HEK293 (cell line): ENCODE measurements around the gene NKAPD1.

Source experiments
- ATF2 ChIP-seq: fragments of 450-650 bp; formaldehyde crosslinking; IDR thresholded peaks from 2 replicates; pipeline ENCODE4 v1.5.1; 2016; ENCODE audit warnings: missing biosample characterization, missing genetic modification characterization, low read depth
- GLI4 ChIP-seq: fragments of 450-650 bp; formaldehyde crosslinking; IDR thresholded peaks from 2 replicates; pipeline ENCODE4 v1.5.1; 2016; ENCODE audit warnings: missing biosample characterization, missing genetic modification characterization
- GLIS1 ChIP-seq: fragments of 450-650 bp; formaldehyde crosslinking; IDR thresholded peaks from 2 replicates; pipeline ENCODE4 v1.5.1; 2016; ENCODE audit warnings: missing biosample characterization, missing genetic modification characterization
- GLIS2 ChIP-seq: fragments of 450-650 bp; formaldehyde crosslinking; IDR thresholded peaks from 2 replicates; pipeline ENCODE4 v1.5.1; 2016; ENCODE audit warnings: missing biosample characterization, missing genetic modification characterization
- KLF1 ChIP-seq: fragments of 450-650 bp; formaldehyde crosslinking; IDR thresholded peaks from 2 replicates; pipeline ENCODE4 v1.5.1; 2016; ENCODE audit warnings: missing biosample characterization, missing genetic modification characterization
- KLF16 ChIP-seq: fragments of 450-650 bp; formaldehyde crosslinking; IDR thresholded peaks from 2 replicates; pipeline ENCODE4 v1.5.1; 2017; ENCODE audit warnings: missing biosample characterization, missing genetic modification characterization
- MEIS1 ChIP-seq: sonication (generic); formaldehyde crosslinking; IDR thresholded peaks from 2 replicates; pipeline ENCODE4 v1.8.1; 2022; ENCODE audit warnings: missing genetic modification reagents, mild to moderate bottlenecking, borderline replicate concordance
- PRDM10 ChIP-seq: fragments of 450-650 bp; formaldehyde crosslinking; IDR thresholded peaks from 2 replicates; pipeline ENCODE4 v1.5.1; 2016; ENCODE audit warnings: missing biosample characterization, missing genetic modification characterization
- REPIN1 ChIP-seq: fragments of 450-650 bp; formaldehyde crosslinking; IDR thresholded peaks from 2 replicates; pipeline ENCODE4 v1.5.1; 2017; ENCODE audit warnings: missing biosample characterization, missing genetic modification characterization, low read depth
- SP2 ChIP-seq: fragments of 450-650 bp; formaldehyde crosslinking; IDR thresholded peaks from 2 replicates; pipeline ENCODE4 v1.5.1; 2016; ENCODE audit warnings: missing biosample characterization, missing genetic modification characterization
- SP7 ChIP-seq: fragments of 450-650 bp; formaldehyde crosslinking; IDR thresholded peaks from 2 replicates; pipeline ENCODE4 v1.5.1; 2016; ENCODE audit warnings: missing biosample characterization, missing genetic modification characterization
- YY1 ChIP-seq: fragments of 450-650 bp; formaldehyde crosslinking; IDR thresholded peaks from 2 replicates; pipeline ENCODE4 v1.5.1; 2018; ENCODE audit warnings: missing biosample characterization, missing genetic modification characterization
- ZBTB11 ChIP-seq: fragments of 450-650 bp; formaldehyde crosslinking; conservative IDR thresholded peaks from 2 replicates; pipeline ENCODE4 v1.5.1; 2016; ENCODE audit warnings: low read depth, missing biosample characterization, missing genetic modification characterization
- ZBTB48 ChIP-seq: fragments of 450-650 bp; formaldehyde crosslinking; IDR thresholded peaks from 2 replicates; pipeline ENCODE4 v1.5.1; 2016; ENCODE audit warnings: missing biosample characterization, missing genetic modification characterization
- ZBTB8A ChIP-seq: fragments of 450-650 bp; formaldehyde crosslinking; IDR thresholded peaks from 2 replicates; pipeline ENCODE4 v1.5.1; 2016; ENCODE audit warnings: missing biosample characterization, missing genetic modification characterization
- ZEB2 ChIP-seq: fragments of 450-650 bp; formaldehyde crosslinking; IDR thresholded peaks from 2 replicates; pipeline ENCODE4 v1.5.1; 2016; ENCODE audit warnings: missing biosample characterization, missing genetic modification characterization
- ZFHX2 ChIP-seq: fragments of 450-650 bp; formaldehyde crosslinking; conservative IDR thresholded peaks from 2 replicates; pipeline ENCODE4 v1.5.1; 2016; ENCODE audit warnings: missing biosample characterization, missing genetic modification characterization
- ZFP37 ChIP-seq: fragments of 450-650 bp; formaldehyde crosslinking; IDR thresholded peaks from 2 replicates; pipeline ENCODE4 v1.5.1; 2016; ENCODE audit warnings: missing biosample characterization, missing genetic modification characterization
- ZNF211 ChIP-seq: fragments of 450-650 bp; formaldehyde crosslinking; IDR thresholded peaks from 2 replicates; pipeline ENCODE4 v1.5.1; 2016; ENCODE audit warnings: low read depth, missing biosample characterization, missing genetic modification characterization
- ZNF433 ChIP-seq: fragments of 450-650 bp; formaldehyde crosslinking; IDR thresholded peaks from 2 replicates; pipeline ENCODE4 v1.5.1; 2016; ENCODE audit warnings: missing biosample characterization, missing genetic modification characterization, low read depth
- ZNF561 ChIP-seq: fragments of 450-650 bp; IDR thresholded peaks from 2 replicates; pipeline ENCODE4 v1.5.1; 2018; ENCODE audit warnings: missing biosample characterization, missing genetic modification characterization, borderline replicate concordance
- ZNF626 ChIP-seq: fragments of 450-650 bp; sonication (Bioruptor Pico); formaldehyde crosslinking; IDR thresholded peaks from 2 replicates; pipeline ENCODE4 v1.5.1; 2018; ENCODE audit warnings: missing biosample characterization, missing genetic modification characterization, inconsistent platforms
- ZNF664 ChIP-seq: fragments of 450-650 bp; formaldehyde crosslinking; IDR thresholded peaks from 2 replicates; pipeline ENCODE4 v1.5.1; 2016; ENCODE audit warnings: missing biosample characterization, missing genetic modification characterization
- ZNF76 ChIP-seq: fragments of 450-650 bp; formaldehyde crosslinking; IDR thresholded peaks from 2 replicates; pipeline ENCODE4; 2016; ENCODE audit warnings: low read depth, missing biosample characterization, missing genetic modification characterization, borderline replicate concordance
- ZNF777 ChIP-seq: fragments of 450-650 bp; formaldehyde crosslinking; IDR thresholded peaks from 2 replicates; pipeline ENCODE4 v1.5.1; 2017; ENCODE audit warnings: missing biosample characterization, missing genetic modification characterization, borderline replicate concordance
- ZSCAN30 ChIP-seq: fragments of 450-650 bp; IDR thresholded peaks from 2 replicates; pipeline ENCODE4 v1.5.1; 2018; ENCODE audit warnings: missing biosample characterization, mild to moderate bottlenecking, missing genetic modification characterization, moderate library complexity
- ZXDB ChIP-seq: fragments of 450-650 bp; formaldehyde crosslinking; IDR thresholded peaks from 2 replicates; pipeline ENCODE4 v1.5.1; 2016; ENCODE audit warnings: missing biosample characterization, missing genetic modification characterization
- TF ChIP-seq, protein P1 (sequence below): fragments of 450-650 bp; formaldehyde crosslinking; IDR thresholded peaks from 2 replicates; pipeline ENCODE4 v1.5.1; 2016; ENCODE audit warnings: missing biosample characterization, missing genetic modification characterization

The NKAPD1 gene

DNA sequence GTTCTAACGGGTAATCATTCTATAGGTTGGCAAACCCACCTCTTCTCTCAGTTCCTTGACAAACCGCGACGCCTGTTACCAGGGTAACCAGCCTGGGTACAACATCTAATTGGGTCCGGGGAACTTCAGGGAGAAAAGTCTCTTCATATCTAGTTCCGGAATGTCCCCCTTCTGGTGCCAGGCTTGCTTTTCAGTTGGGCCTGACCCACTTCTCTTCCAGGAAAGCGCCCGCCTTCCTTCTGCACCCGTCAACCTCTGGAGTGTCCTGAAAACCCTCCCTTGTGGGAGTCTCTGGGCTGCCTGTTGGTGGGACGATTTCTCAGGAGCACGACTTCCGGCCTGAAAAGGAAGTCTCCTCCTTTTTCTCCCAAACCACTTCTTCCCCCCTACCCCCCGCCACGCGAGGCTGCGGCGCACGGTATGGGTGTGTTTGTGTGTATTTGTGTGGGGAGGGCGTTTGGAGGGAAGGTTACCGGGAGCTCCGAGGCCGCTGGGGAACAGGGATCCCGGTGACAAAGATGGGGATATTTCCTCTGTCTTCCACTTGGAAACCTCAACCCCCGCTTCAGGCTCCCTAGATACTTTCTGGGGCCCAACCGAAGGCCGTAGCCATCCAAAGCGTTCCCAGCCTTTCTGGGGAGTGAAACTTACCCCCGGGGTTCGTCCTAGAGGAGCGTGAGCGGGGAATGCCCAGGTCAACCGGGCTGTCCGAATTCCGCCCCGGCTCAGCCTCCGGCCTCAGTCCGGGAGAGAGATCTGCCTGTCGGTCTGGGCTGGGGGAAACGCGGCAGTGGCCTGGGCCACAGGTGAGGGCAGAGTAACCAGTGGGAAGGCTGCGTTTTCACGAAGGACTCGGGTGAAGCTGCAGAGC lies at the start of gene NKAPD1, which contains the start of gene PIH1D2 (continued):
- TF ChIP-seq ZNF76 (tag by site-specific recombination) (peak; percentile 80), SP2 (tag by site-specific recombination) (peak; percentile 92), ZNF664 (tag by site-specific recombination) (peak; percentile 50; the same call in 1 of the 2 replicates), GLIS2 (tag by site-specific recombination) (peak; percentile 61; the same call in 1 of the 2 replicates), ZNF777 (0 out of 2 replicates have a peak, but pooled peaks have one; percentile 42), ATF2 (tag by site-specific recombination) (no peak), PRDM10 (tag by site-specific recombination) (peak; percentile 81), ZBTB11 (tag by site-specific recombination) (peak; percentile 99), KLF16 (peak; percentile 65), ZNF433 (tag by site-specific recombination) (no peak), ZEB2 (tag by site-specific recombination) (peak; percentile 43; the same call in 1 of the 2 replicates), ZNF561 (peak; percentile 92), ZBTB8A (tag by site-specific recombination) (peak; percentile 45), ZSCAN30 (tag by site-specific recombination) (0 out of 2 replicates have a peak, but pooled peaks have one; percentile 46), KLF1 (tag by site-specific recombination) (0 out of 2 replicates have a peak, but pooled peaks have one; percentile 43), MEIS1 (CRISPR knock-in tag) (no peak), YY1 (tag by site-specific recombination) (peak; percentile 76; the same call in 1 of the 2 replicates), SP7 (tag by site-specific recombination) (peak; percentile 80), GLI4 (tag by site-specific recombination) (0 out of 2 replicates have a peak, but pooled peaks have one; percentile 38), ZBTB48 (tag by site-specific recombination) (0 out of 2 replicates have a peak, but pooled peaks have one; percentile 13), ZNF211 (no peak), REPIN1 (0 out of 2 replicates have a peak, but pooled peaks have one; percentile 29), ZNF626 (tag by site-specific recombination) (no peak), ZXDB (tag by site-specific recombination) (peak; percentile 93), ZFP37 (tag by site-specific recombination) (peak; percentile 85; the same call in 1 of the 2 replicates), ZFHX2 (no peak), GLIS1 (tag by site-specific recombination) (peak; percentile 89)
- TF ChIP-seq, protein P1, sequence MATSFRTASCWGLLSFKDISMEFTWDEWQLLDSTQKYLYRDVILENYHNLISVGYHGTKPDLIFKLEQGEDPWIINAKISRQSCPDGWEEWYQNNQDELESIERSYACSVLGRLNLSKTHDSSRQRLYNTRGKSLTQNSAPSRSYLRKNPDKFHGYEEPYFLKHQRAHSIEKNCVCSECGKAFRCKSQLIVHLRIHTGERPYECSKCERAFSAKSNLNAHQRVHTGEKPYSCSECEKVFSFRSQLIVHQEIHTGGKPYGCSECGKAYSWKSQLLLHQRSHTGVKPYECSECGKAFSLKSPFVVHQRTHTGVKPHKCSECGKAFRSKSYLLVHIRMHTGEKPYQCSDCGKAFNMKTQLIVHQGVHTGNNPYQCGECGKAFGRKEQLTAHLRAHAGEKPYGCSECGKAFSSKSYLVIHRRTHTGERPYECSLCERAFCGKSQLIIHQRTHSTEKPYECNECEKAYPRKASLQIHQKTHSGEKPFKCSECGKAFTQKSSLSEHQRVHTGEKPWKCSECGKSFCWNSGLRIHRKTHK (tag by site-specific recombination) = no peak
